Heart right ventricle (tissue), 16 donors: ENCODE results near the gene MTCH2. TPM values are rescaled to one million over a fixed set of nuclear protein-coding genes. Genes with fewer than 3 reads are reported as not detected.

ENCODE experiments used
- ATAC-seq, 8 donors: fragments of 200-7000 bp; cut with Tn5 transposase; one replicate each; pipeline ENCODE4 v1.9.1; 2020; ENCODE audit warnings: mild to moderate bottlenecking in 8 of 8, moderate library complexity in 8 of 8, moderate number of reproducible peaks in 1 of 8
- DNase-seq, 2 donors: peaks; one replicate each; pipeline ENCODE4 v3.0.0-alpha.2; 2020
- H3K27ac ChIP-seq, 10 donors: fragments of 200-600 bp; sonication (generic) in 2 of 10; one replicate each; pipeline versions ENCODE4 v1.5.0 to v1.8.0; 2020 to 2022; ENCODE audit warnings: mild to moderate bottlenecking in 3 of 10
- H3K27me3 ChIP-seq, 7 donors: fragments of 200-600 bp; one replicate each; pipeline ENCODE4 v1.8.0; 2021 to 2022; ENCODE audit warnings: mild to moderate bottlenecking in 2 of 7
- H3K36me3 ChIP-seq, 9 donors: fragments of 200-600 bp; sonication (generic) in 1 of 9; one replicate each; pipeline versions ENCODE4 v1.5.0 to v1.8.0; 2020 to 2022; ENCODE audit warnings: mild to moderate bottlenecking in 2 of 9
- H3K4me1 ChIP-seq, 9 donors: fragments of 200-600 bp; sonication (generic) in 1 of 9; one replicate each; pipeline versions ENCODE4 v1.5.0 to v1.8.0; 2020 to 2022; ENCODE audit warnings: mild to moderate bottlenecking in 4 of 9
- H3K4me3 ChIP-seq, 10 donors: fragments of 200-600 bp; sonication (generic) in 2 of 10; one replicate each; pipeline versions ENCODE4 v1.5.0 to v1.8.0; 2020 to 2022; ENCODE audit warnings: mild to moderate bottlenecking in 7 of 10, moderate library complexity in 2 of 10
- H3K9me3 ChIP-seq, 11 donors: fragments of 200-600 bp in 10 of 11; sonication (generic) in 2 of 11; one replicate each; pipeline versions ENCODE4 v1.5.0 to v1.8.0; 2013 to 2022; ENCODE audit warnings: mild to moderate bottlenecking in 2 of 11, control low read depth in 1 of 11, moderate library complexity in 1 of 11
- CTCF ChIP-seq, 9 donors: fragments of 200-600 bp; sonication (generic) in 2 of 9; IDR thresholded peaks; one replicate each; pipeline versions ENCODE4 v1.5.0 to v1.8.0; 2021 to 2022; ENCODE audit warnings: antibody characterized with exemption in 9 of 9, mild to moderate bottlenecking in 5 of 9, moderate library complexity in 1 of 9
- WGBS, 2 donors: extraction: QIAGEN DNeasy Blood & Tissue Kit; methylation state at CpG; one replicate each; pipeline ENCODE4 v1.1.7; 2013; ENCODE audit warnings: inconsistent platforms in 1 of 2; 5-methylcytosine and 5-hydroxymethylcytosine counted together
- intact Hi-C, 10 donors: fragments of 100-400 bp; cut with DNase I; formaldehyde crosslinking; loops; one replicate each; pipeline versions ENCODE4 v1.11.1 to v1.14.2; 2022
- long read RNA-seq, 3 donors: library from polyadenylated mRNA; unstranded; transcript quantifications; one replicate each; pipeline ENCODE4 v2.0.0, GENCODE V29; 2020 to 2021
- polyA plus RNA-seq, 2 donors: library from polyadenylated mRNA; stranded (reverse); fragments of 200-250 nt; gene quantifications; one replicate each; pipeline ENCODE4 v1.2.3, GENCODE V29; 2013
- total RNA-seq, 10 donors: library from RNA; stranded (reverse); fragmentation: NEBNext Ultra II Directional in 3 of 10; extraction: Animal tissue kit (Norgen Biotek cat#: 25700) in 3 of 10; gene quantifications; one replicate each; pipeline versions ENCODE4 v1.2.1 to v1.2.4, GENCODE V29; 2021 to 2023
- donor health status: Arrhythmogenic right ventricular cardiomyopathy.
- donor health status: ischemic (EF 13 %, LVEDD 7.1; RV severe dilation, severe dysfunction).
- donor health status: healthy with polysubstance abuse.
- donor health status: DM: no; HTN: yes; CAD: no.
- donor health status: DM: no; HTN: no; CAD: no.
- donor health status: ischemic (EF 25% LVEDD 6.9; RV normal size, moderate dysfunction).
- donor health status: ischemic (EF 25% LVEDD 5.7; RV mildly dilated, moderate dysfunction).
- donor health status: healthy.
- donor health status: DM: yes; HTN: yes; CAD: no.
- donor health status: Ischemic cardiomyopathy.
- donor health status: ischemic (EF 35%, LVEDD 5.7; RV mildly dilated, moderate dysfunction).
- donor health status: nonischemic (EF 11% LVEDD 7.7; RV severe dilation, severe dysfunction).
- donor health status: DM: yes; HTN: yes; CAD: no.
- donor health status: PGD.
- donor health status: ischemic (EF 29% LVEDD 5.4; RV normal size, mild dysfunction).
- donor health status: nonischemic (EF 23%, LVEDD 6.1; RV moderate dilation, normal function).

MTCH2 gene
- 100 to 1,000 TPM in 7 of 10 donors, 10 to 100 TPM in 3; 90.7 to 137 (median 104) TPM for total RNA-seq
- 100 to 1,000 TPM in 1 of 2 donors, 10 to 100 TPM in 1; 23.8 to 114 TPM for polyA plus RNA-seq
- long read RNA-seq, donor 1, transcript MTCH2-201 (13 exons, 2,587 nt), result major isoform, 54 of 69 reads
- long read RNA-seq, donor 1, partial matches to known transcripts, result 4 of 69 reads
- long read RNA-seq, donor 1, other reads (novel, unspliced or antisense), result 11 of 69 reads
- long read RNA-seq, donor 2, transcript MTCH2-201 (13 exons, 2,587 nt), result major isoform, 71 of 91 reads
- long read RNA-seq, donor 2, partial matches to known transcripts, result 6 of 91 reads
- long read RNA-seq, donor 2, other reads (novel, unspliced or antisense), result 13 of 91 reads
- long read RNA-seq, donor 3, transcript MTCH2-201 (13 exons, 2,587 nt), result major isoform, 146 of 190 reads
- long read RNA-seq, donor 3, partial matches to known transcripts, result 17 of 190 reads
- long read RNA-seq, donor 3, other reads (novel, unspliced or antisense), result 25 of 190 reads

- peak within 1 kb of the TSS; percentile 64 to 97 (median 90) for H3K27ac ChIP-seq
- intact Hi-C loops, result loop anchor here in 7 of 10 donors (1.0 to 10.0 kb wide), 8 partner anchors 73 to 213 kb away; partner anchors contain the start of genes AGBL2 (in 4 of the 7), NUP160 (in 4 of the 7) and FNBP4 (in 1 of the 7)
- H3K4me1 ChIP-seq, result peaks cover 2 to 23% (median 20%) of the 10 kb centered on the region in 9 donors
- 0 to 1% methylated on average over 68 to 78 of the region's 78 CpGs for WGBS, 2 donors
- no peaks in the 10 kb centered on the region for H3K27me3 ChIP-seq
- peak; percentile 10 to 68 (median 39) for TF ChIP-seq CTCF (IDR thresholded peaks at IDR 0.05)
- no peaks in the 10 kb centered on the region for H3K9me3 ChIP-seq
- DNase-seq, result peak; percentile 96
- H3K4me3 ChIP-seq, result peak within 1 kb of the TSS; percentile 49 to 98 (median 79)
- H3K36me3 ChIP-seq, result peaks cover 0 to 27% (median 0%) of the 10 kb centered on the region in 9 donors
- ATAC-seq, result peak; percentile 97 to 99 (median 98)
Measured at GRCh38 chr11:47642099-47642855, at the start of gene MTCH2. TSS of gene MTCH2 (minus strand) at chr11:47642559. CDS start at chr11:47642465, 94 bp downstream.

- no peak overlapping the region for H3K27ac ChIP-seq
- H3K27me3 ChIP-seq, result no peaks in the 10 kb centered on the region
- H3K36me3 ChIP-seq, result no peaks in the 10 kb centered on the region
- no peak for ATAC-seq
- no peaks in the 10 kb centered on the region for H3K9me3 ChIP-seq
- H3K4me3 ChIP-seq, result no peak overlapping the region
- no peaks in the 10 kb centered on the region for H3K4me1 ChIP-seq
- intact Hi-C loops, result no loop called here
- DNase-seq, result no peak
- 32 to 35% methylated on average over 2 of the region's 2 CpGs for WGBS, 2 donors
- no peak for TF ChIP-seq CTCF (IDR thresholded peaks at IDR 0.05)
Measured at GRCh38 chr11:47691979-47692378, 49.6 kb upstream of the MTCH2 start.

- intact Hi-C loops, result no loop called here
- no peak for DNase-seq
- no peak for TF ChIP-seq CTCF (IDR thresholded peaks at IDR 0.05)
- no peaks in the 10 kb centered on the region for H3K9me3 ChIP-seq
- WGBS, 2 donors, result 92 to 94% methylated on average over 5 of the region's 5 CpGs
- H3K4me3 ChIP-seq, result no peak overlapping the region
- no peaks in the 10 kb centered on the region for H3K36me3 ChIP-seq
- no peaks in the 10 kb centered on the region for H3K4me1 ChIP-seq
- no peaks in the 10 kb centered on the region for H3K27me3 ChIP-seq
- H3K27ac ChIP-seq, result no peak overlapping the region
- ATAC-seq, result no peak
Measured at GRCh38 chr11:47689480-47689879, 47.1 kb upstream of the MTCH2 start.

GRCh38 chr11:47688991-47689390, 46.6 kb upstream of the MTCH2 start:
- TF ChIP-seq CTCF (IDR thresholded peaks at IDR 0.05), result no peak
- no peaks in the 10 kb centered on the region for H3K36me3 ChIP-seq
- WGBS, 2 donors, result 90 to 94% methylated on average over 2 of the region's 2 CpGs
- H3K27me3 ChIP-seq, result no peaks in the 10 kb centered on the region
- no peaks in the 10 kb centered on the region for H3K4me1 ChIP-seq
- no peak overlapping the region for H3K4me3 ChIP-seq
- no peak overlapping the region for H3K27ac ChIP-seq
- intact Hi-C loops, result no loop called here
- no peak for DNase-seq
- no peaks in the 10 kb centered on the region for H3K9me3 ChIP-seq
- no peak for ATAC-seq
